ENCODE measurements around the gene CERKL. TPM values are rescaled to one million over a fixed set of nuclear protein-coding genes. Genes with fewer than 3 reads are reported as not detected.

Gene CERKL
- total RNA-seq, 1 donor from 2014 or later = 0.18 TPM

- TF ChIP-seq CTCF (IDR thresholded peaks at IDR 0.05) = no peak
- Mint-ChIP-seq H3K27ac (no peak overlapping the region), H3K36me3 (ENCODE audit: low read depth) (no peaks in the 10 kb centered on the region), H3K4me1 (peaks cover 51% of the 10 kb centered on the region), H3K27me3 (peaks cover 81% of the 10 kb centered on the region), H3K4me3 (peak overlapping the region; percentile 68), H3K9me3 (no peaks in the 10 kb centered on the region)
- CTCF ChIA-PET = interaction anchor here (1.4 kb wide), 1 partner anchor 32 kb away, joined by 4 read pairs; no protein-coding TSS in a partner anchor
- intact Hi-C loops (cut with micrococcal nuclease) = loop anchor here (1.0 to 10.0 kb wide), 4 partner anchors 7 to 1351 kb away; partner anchors contain the start of genes ITPRID2 and NCKAP1
- ATAC-seq (ENCODE audit: low read depth) = peak; percentile 43
- POLR2A ChIA-PET = no interaction called here
- peak; percentile 24 for DNase-seq
These were observed 26.9 kb upstream of the CERKL start for GRCh38 chr2:181683518-181684453.

- POLR2A ChIA-PET = no interaction called here
- Mint-ChIP-seq H3K4me1 (peaks cover 55% of the 10 kb centered on the region), H3K9me3 (peaks cover 2% of the 10 kb centered on the region), H3K36me3 (ENCODE audit: low read depth) (no peaks in the 10 kb centered on the region), H3K27ac (no peak overlapping the region), H3K4me3 (peak overlapping the region; percentile 68), H3K27me3 (peaks cover 83% of the 10 kb centered on the region)
- no peak for ATAC-seq (ENCODE audit: low read depth)
- TF ChIP-seq CTCF (IDR thresholded peaks at IDR 0.05) = no peak
- CTCF ChIA-PET = interaction anchor here (1.4 kb wide), 1 partner anchor 32 kb away, joined by 4 read pairs; no protein-coding TSS in a partner anchor
- intact Hi-C loops (cut with micrococcal nuclease) = loop anchor here (5.0 to 10.0 kb wide), 3 partner anchors 209 to 1352 kb away; partner anchors contain the start of genes ITPRID2 and NCKAP1
- DNase-seq = no peak
These were observed 26.1 kb upstream of the CERKL start for GRCh38 chr2:181682795-181683517.

- H3K27ac Mint-ChIP-seq = no peak overlapping the region
- intact Hi-C loops (cut with micrococcal nuclease) = loop anchor here (5.0 to 10.0 kb wide), 3 partner anchors 210 to 1353 kb away; partner anchors contain the start of genes ITPRID2 and NCKAP1
- peak overlapping the region; percentile 68 for H3K4me3 Mint-ChIP-seq
- peaks cover 81% of the 10 kb centered on the region for H3K27me3 Mint-ChIP-seq
- POLR2A ChIA-PET = no interaction called here
- CTCF ChIA-PET = interaction anchor here (1.4 kb wide), 1 partner anchor 33 kb away, joined by 4 read pairs; no protein-coding TSS in a partner anchor
- H3K4me1 Mint-ChIP-seq = peaks cover 59% of the 10 kb centered on the region
- no peak for TF ChIP-seq CTCF (IDR thresholded peaks at IDR 0.05)
- DNase-seq (no peak), ATAC-seq (ENCODE audit: low read depth) (peak; percentile 35)
- no peaks in the 10 kb centered on the region for H3K36me3 Mint-ChIP-seq (ENCODE audit: low read depth)
- H3K9me3 Mint-ChIP-seq = peaks cover 2% of the 10 kb centered on the region
These were observed 25.3 kb upstream of the CERKL start for GRCh38 chr2:181682026-181682789.

GRCh38 chr2:181680937-181681811 is 24.3 kb upstream of the CERKL start:
- Mint-ChIP-seq H3K9me3 (peaks cover 4% of the 10 kb centered on the region), H3K36me3 (ENCODE audit: low read depth) (no peaks in the 10 kb centered on the region), H3K27me3 (peaks cover 77% of the 10 kb centered on the region), H3K27ac (peak overlapping the region; percentile 44), H3K4me3 (peak overlapping the region; percentile 63), H3K4me1 (peaks cover 53% of the 10 kb centered on the region)
- ChIA-PET CTCF (no interaction called here), POLR2A (interaction anchor here (0.6 kb wide), 1 partner anchor 207 kb away, joined by 3 read pairs; no protein-coding TSS in a partner anchor)
- no peak for ATAC-seq (ENCODE audit: low read depth)
- TF ChIP-seq CTCF (IDR thresholded peaks at IDR 0.05) = no peak
- intact Hi-C loops (cut with micrococcal nuclease) = loop anchor here (5.0 to 10.0 kb wide), 3 partner anchors 211 to 1354 kb away; partner anchors contain the start of genes ITPRID2 and NCKAP1
- DNase-seq = no peak
